GM06990 (cell line): Measurements from ENCODE around the gene LMBR1.

Source experiments
- DNase-seq: peaks from one replicate; pipeline ENCODE4 v3.0.0-alpha.2; 2011; ENCODE audit not compliant: insufficient read length; ENCODE audit errors: extremely low read depth
- H3K27me3 ChIP-seq: replicated peaks from 2 replicates; pipeline ENCODE4 v1.6.0; 2011; ENCODE audit warnings: low read length; ENCODE audit not compliant: control insufficient read depth, insufficient read depth
- H3K36me3 ChIP-seq: 2 replicates; pipeline ENCODE4 v1.5.1; 2011; ENCODE audit warnings: low read length; ENCODE audit not compliant: control insufficient read depth, insufficient read depth
- H3K4me3 ChIP-seq: replicated peaks from 2 replicates; pipeline ENCODE4 v1.5.1; 2011; ENCODE audit warnings: low read depth, mild to moderate bottlenecking, control low read depth, low read length
- TF ChIP-seq, protein P1 (sequence below): IDR thresholded peaks from 2 replicates; pipeline ENCODE4 v1.5.1; 2011; ENCODE audit warnings: low read length, control low read depth, mild to moderate bottlenecking, inconsistent platforms; ENCODE audit not compliant: insufficient read depth, poor library complexity, severe bottlenecking

Gene LMBR1

DNA sequence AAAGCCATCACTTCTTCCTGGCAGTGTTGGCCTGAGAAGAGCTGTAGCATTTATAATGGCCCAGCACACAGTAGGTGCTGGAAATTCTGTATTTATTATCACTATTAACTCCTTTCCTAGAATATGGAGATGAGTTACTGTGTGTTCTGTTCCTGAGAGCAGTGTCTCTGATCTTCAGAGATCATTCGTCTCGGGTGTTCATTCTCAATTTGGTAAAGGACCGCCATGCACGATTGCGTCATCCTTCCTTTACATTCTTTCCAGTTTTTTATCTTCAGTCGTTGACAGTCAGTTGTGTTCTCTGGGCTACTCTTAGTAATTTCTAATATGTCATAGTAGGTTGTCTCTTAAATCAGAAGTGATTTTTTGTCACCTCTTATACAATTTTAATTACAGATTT is 233.8 kb downstream of the LMBR1 start:
- no peaks in the 10 kb centered on the region for H3K36me3 ChIP-seq
- H3K27me3 ChIP-seq = no peaks in the 10 kb centered on the region
- H3K4me3 ChIP-seq = no peak overlapping the region
- DNase-seq = no peak
- TF ChIP-seq, protein P1, sequence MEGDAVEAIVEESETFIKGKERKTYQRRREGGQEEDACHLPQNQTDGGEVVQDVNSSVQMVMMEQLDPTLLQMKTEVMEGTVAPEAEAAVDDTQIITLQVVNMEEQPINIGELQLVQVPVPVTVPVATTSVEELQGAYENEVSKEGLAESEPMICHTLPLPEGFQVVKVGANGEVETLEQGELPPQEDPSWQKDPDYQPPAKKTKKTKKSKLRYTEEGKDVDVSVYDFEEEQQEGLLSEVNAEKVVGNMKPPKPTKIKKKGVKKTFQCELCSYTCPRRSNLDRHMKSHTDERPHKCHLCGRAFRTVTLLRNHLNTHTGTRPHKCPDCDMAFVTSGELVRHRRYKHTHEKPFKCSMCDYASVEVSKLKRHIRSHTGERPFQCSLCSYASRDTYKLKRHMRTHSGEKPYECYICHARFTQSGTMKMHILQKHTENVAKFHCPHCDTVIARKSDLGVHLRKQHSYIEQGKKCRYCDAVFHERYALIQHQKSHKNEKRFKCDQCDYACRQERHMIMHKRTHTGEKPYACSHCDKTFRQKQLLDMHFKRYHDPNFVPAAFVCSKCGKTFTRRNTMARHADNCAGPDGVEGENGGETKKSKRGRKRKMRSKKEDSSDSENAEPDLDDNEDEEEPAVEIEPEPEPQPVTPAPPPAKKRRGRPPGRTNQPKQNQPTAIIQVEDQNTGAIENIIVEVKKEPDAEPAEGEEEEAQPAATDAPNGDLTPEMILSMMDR = no peak

DNA sequence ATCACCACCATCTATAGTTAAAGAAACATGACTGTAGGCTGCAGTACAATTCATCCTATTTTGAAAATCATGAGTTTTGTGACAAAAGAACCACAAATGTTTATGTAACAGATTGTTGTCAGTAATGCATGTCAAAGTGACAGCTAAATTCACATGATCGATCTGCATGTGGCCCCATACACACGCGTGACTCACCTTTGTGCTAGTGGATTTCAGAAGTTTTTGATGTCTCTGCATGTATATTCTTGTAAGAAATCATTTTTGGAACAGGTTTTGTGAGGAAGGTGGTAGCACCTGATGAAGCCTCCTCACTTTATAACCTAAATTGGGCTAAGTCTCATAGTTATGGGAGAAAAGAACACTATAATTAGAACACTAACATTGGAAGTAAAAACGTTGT is 235.3 kb downstream of the LMBR1 start:
- Histone ChIP-seq H3K4me3 (no peak overlapping the region), H3K27me3 (no peaks in the 10 kb centered on the region), H3K36me3 (no peaks in the 10 kb centered on the region)
- DNase-seq = no peak
- TF ChIP-seq, protein P1 = no peak

DNA sequence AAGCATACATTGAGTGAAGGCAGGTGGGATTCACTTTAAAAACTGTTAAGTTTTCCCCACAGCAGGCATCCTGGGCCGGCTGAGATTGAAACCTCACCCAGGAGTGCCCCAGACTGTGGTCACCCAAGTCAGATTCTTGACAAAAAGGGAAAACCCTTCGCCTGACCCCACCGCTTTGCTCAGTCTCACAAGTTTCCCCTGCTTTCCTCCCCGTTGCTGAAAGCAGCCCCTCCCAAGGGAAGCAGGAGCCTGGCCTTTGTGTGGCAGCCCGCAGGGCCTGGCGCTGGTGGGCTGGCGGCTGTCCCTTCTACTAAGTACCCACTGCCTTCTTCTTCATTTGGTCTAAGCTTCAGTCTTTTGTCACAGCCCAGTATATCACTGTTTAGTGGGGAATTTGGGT is 236.4 kb downstream of the LMBR1 start:
- no peak overlapping the region for H3K4me3 ChIP-seq
- no peaks in the 10 kb centered on the region for H3K27me3 ChIP-seq
- DNase-seq = peak; percentile 41
- TF ChIP-seq, protein P1 = no peak
- no peaks in the 10 kb centered on the region for H3K36me3 ChIP-seq

DNA sequence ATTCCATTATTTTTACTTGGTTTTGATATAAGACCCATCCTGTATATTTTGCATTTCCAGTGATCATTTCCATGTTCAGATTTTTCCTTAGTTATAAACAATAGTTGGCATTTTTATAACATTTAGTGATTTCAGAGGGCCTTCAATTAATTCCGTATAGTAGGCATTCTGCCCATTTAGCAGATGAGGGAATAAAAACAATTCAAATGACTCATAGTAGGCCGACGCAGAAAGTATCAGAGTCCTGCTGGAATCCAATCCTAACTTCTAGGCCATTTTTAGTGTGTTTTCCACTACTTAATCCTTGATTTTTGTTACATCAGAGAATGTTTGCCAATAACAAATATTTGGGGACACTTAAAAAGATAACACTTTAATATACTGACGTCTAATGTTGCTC is 237.0 kb downstream of the LMBR1 start:
- no peaks in the 10 kb centered on the region for H3K36me3 ChIP-seq
- TF ChIP-seq, protein P1 = no peak
- no peaks in the 10 kb centered on the region for H3K27me3 ChIP-seq
- no peak for DNase-seq
- H3K4me3 ChIP-seq = no peak overlapping the region

DNA sequence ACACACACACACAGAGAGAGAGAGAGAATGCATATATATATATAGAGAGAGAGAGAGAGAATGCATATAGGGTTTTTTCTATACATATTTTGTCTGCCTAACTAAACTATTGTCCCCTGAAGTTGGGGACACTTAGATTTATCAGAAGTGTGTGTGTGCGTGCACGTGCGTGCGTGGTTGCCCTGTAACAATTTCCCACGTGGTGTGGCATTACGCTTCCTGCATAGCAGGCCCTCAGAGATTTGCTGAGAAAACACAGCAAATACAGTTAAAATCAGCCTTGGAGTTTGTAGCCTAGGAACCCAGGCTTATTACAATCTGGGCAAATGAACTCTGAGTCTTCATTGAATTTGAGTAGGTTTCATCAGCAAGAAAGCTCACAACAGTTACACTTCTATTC is 237.7 kb downstream of the LMBR1 start:
- DNase-seq = no peak
- no peaks in the 10 kb centered on the region for H3K36me3 ChIP-seq
- TF ChIP-seq, protein P1 = no peak
- no peak overlapping the region for H3K4me3 ChIP-seq
- no peaks in the 10 kb centered on the region for H3K27me3 ChIP-seq

DNA sequence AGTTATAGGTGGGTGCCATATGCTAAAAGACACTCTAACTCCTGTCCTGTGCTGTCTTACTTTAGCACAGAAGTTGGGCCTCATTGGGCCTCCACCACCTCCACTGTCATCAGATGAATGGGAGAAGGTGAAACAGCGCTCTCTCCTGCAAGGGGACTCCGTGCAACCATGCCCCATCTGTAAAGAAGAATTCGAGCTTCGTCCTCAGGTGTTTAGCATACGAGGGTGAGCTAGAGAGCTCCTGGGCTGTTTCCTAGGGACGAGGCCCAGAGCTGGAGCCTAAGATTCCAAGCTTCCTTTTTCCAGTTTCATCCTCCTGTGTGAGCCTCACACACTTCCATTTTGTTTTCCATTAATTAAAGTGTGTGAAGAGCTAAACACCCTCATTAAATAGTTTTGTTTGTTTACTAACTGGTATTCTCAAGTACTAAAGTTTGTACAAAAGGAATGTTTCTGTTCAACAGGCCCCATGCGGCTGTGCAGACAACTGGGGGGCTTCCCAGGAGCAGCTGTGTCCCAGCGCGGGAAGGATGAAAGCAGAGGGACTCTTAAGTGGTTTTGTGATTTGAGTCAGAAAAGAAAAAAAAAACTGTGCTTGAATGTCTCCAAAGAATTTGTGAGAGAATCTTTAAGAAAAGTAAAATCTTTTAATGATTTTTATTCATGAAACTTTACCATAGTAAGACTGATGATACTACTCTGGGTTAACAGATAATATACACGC is 238.3 kb downstream of the LMBR1 start:
- no peak overlapping the region for H3K4me3 ChIP-seq
- DNase-seq = no peak
- no peaks in the 10 kb centered on the region for H3K36me3 ChIP-seq
- H3K27me3 ChIP-seq = no peaks in the 10 kb centered on the region
- TF ChIP-seq, protein P1 = no peak
